Effector memory CD8-positive, alpha-beta T cell (primary cell): ENCODE measurements around the gene PLAAT1.

ENCODE experiments used
- ATAC-seq: fragments of 150-1000 bp; cut with Tn5 transposase; replicated peaks from 2 replicates; pipeline ENCODE4 v1.10.0; 2021; ENCODE audit warnings: mild to moderate bottlenecking, moderate library complexity
- DNase-seq, 3 experiments: peaks; one replicate each; pipeline ENCODE4 v3.0.0; 2021
- H3K27ac Mint-ChIP-seq, 2 donors: one replicate each; pipeline ENCODE4 v1.8.0; 2022; ENCODE audit warnings: mild to moderate bottlenecking in 2 of 2, mixed read lengths in 2 of 2, moderate library complexity in 2 of 2
- H3K27me3 Mint-ChIP-seq, 2 donors: one replicate each; pipeline ENCODE4 v1.8.0; 2022; ENCODE audit warnings: mixed read lengths in 2 of 2
- H3K36me3 Mint-ChIP-seq: one replicate; pipeline ENCODE4 v1.8.0; 2022; ENCODE audit warnings: mild to moderate bottlenecking, moderate library complexity, mixed read lengths; ENCODE audit not compliant: insufficient read depth
- H3K4me1 Mint-ChIP-seq, 2 donors: one replicate each; pipeline ENCODE4 v1.8.0; 2022; ENCODE audit warnings: low read depth in 2 of 2, mixed read lengths in 2 of 2
- H3K4me3 Mint-ChIP-seq, 2 donors: one replicate each; pipeline ENCODE4 v1.8.0; 2022; ENCODE audit warnings: mild to moderate bottlenecking in 2 of 2, mixed read lengths in 2 of 2, moderate library complexity in 2 of 2
- H3K9me3 Mint-ChIP-seq, 2 donors: one replicate each; pipeline ENCODE4 v1.8.0; 2022; ENCODE audit warnings: mixed read lengths in 2 of 2

Gene PLAAT1

GRCh38 chr3:193271101-193271840, 30.2 kb downstream of the PLAAT1 start:
- no peaks in the 10 kb centered on the region for H3K4me1 Mint-ChIP-seq
- H3K9me3 Mint-ChIP-seq = no peaks in the 10 kb centered on the region
- H3K27ac Mint-ChIP-seq = no peak overlapping the region
- no peak overlapping the region for H3K4me3 Mint-ChIP-seq
- H3K36me3 Mint-ChIP-seq = peaks cover 3% of the 10 kb centered on the region
- DNase-seq (no peak), ATAC-seq (no peak)
- H3K27me3 Mint-ChIP-seq = no peaks in the 10 kb centered on the region

GRCh38 chr3:193292386-193292785, 51.4 kb downstream of the PLAAT1 start:
- Mint-ChIP-seq H3K27ac (no peak overlapping the region), H3K36me3 (no peaks in the 10 kb centered on the region), H3K4me3 (no peak overlapping the region), H3K4me1 (no peaks in the 10 kb centered on the region), H3K27me3 (no peaks in the 10 kb centered on the region), H3K9me3 (peaks cover 0 to 6% of the 10 kb centered on the region in 2 donors)
- ATAC-seq (no peak), DNase-seq (no peak)

- no peaks in the 10 kb centered on the region for H3K4me1 Mint-ChIP-seq
- H3K4me3 Mint-ChIP-seq = no peak overlapping the region
- H3K27ac Mint-ChIP-seq = no peak overlapping the region
- ATAC-seq (no peak), DNase-seq (no peak)
- H3K27me3 Mint-ChIP-seq = no peaks in the 10 kb centered on the region
- H3K9me3 Mint-ChIP-seq = no peaks in the 10 kb centered on the region
- H3K36me3 Mint-ChIP-seq = no peaks in the 10 kb centered on the region
Measured at GRCh38 chr3:193295985-193296384, 55.0 kb downstream of the PLAAT1 start.

GRCh38 chr3:193297421-193297820, 56.4 kb downstream of the PLAAT1 start:
- no peak overlapping the region for H3K4me3 Mint-ChIP-seq
- no peaks in the 10 kb centered on the region for H3K27me3 Mint-ChIP-seq
- H3K36me3 Mint-ChIP-seq = no peaks in the 10 kb centered on the region
- no peak for DNase-seq
- no peak overlapping the region for H3K27ac Mint-ChIP-seq
- no peaks in the 10 kb centered on the region for H3K9me3 Mint-ChIP-seq
- no peaks in the 10 kb centered on the region for H3K4me1 Mint-ChIP-seq
- no peak for ATAC-seq

- no peaks in the 10 kb centered on the region for H3K27me3 Mint-ChIP-seq
- no peaks in the 10 kb centered on the region for H3K36me3 Mint-ChIP-seq
- DNase-seq = no peak
- H3K4me1 Mint-ChIP-seq = no peaks in the 10 kb centered on the region
- H3K4me3 Mint-ChIP-seq = no peak overlapping the region
- no peak overlapping the region for H3K27ac Mint-ChIP-seq
- no peak for ATAC-seq
- H3K9me3 Mint-ChIP-seq = no peaks in the 10 kb centered on the region
Measured at GRCh38 chr3:193301433-193301832, 60.4 kb downstream of the PLAAT1 start.

- Mint-ChIP-seq H3K27ac (no peak overlapping the region), H3K4me3 (no peak overlapping the region), H3K27me3 (peaks cover 0 to 4% of the 10 kb centered on the region in 2 donors), H3K4me1 (no peaks in the 10 kb centered on the region), H3K36me3 (no peaks in the 10 kb centered on the region), H3K9me3 (no peaks in the 10 kb centered on the region)
- ATAC-seq (no peak), DNase-seq (no peak)
Measured at GRCh38 chr3:193305356-193305755, 64.3 kb downstream of the PLAAT1 start.

GRCh38 chr3:193310914-193311723, 70.1 kb downstream of the PLAAT1 start:
- Mint-ChIP-seq H3K27me3 (peaks cover 0 to 14% of the 10 kb centered on the region in 2 donors), H3K4me3 (no peak overlapping the region), H3K9me3 (peaks cover 0 to 2% of the 10 kb centered on the region in 2 donors), H3K27ac (no peak overlapping the region), H3K4me1 (no peaks in the 10 kb centered on the region), H3K36me3 (no peaks in the 10 kb centered on the region)
- ATAC-seq = no peak
- DNase-seq = no peak

- Mint-ChIP-seq H3K4me3 (no peak overlapping the region), H3K27me3 (peaks cover 0 to 14% of the 10 kb centered on the region in 2 donors), H3K27ac (no peak overlapping the region), H3K4me1 (no peaks in the 10 kb centered on the region), H3K36me3 (no peaks in the 10 kb centered on the region), H3K9me3 (peaks cover 0 to 2% of the 10 kb centered on the region in 2 donors)
- ATAC-seq = no peak
- no peak for DNase-seq
Measured at GRCh38 chr3:193313061-193313958, 72.3 kb downstream of the PLAAT1 start.

- no peak overlapping the region for H3K4me3 Mint-ChIP-seq
- H3K27ac Mint-ChIP-seq = no peak overlapping the region
- H3K9me3 Mint-ChIP-seq = peaks cover 0 to 2% of the 10 kb centered on the region in 2 donors
- H3K27me3 Mint-ChIP-seq = peaks cover 0 to 14% of the 10 kb centered on the region in 2 donors
- no peaks in the 10 kb centered on the region for H3K36me3 Mint-ChIP-seq
- no peaks in the 10 kb centered on the region for H3K4me1 Mint-ChIP-seq
- DNase-seq (no peak), ATAC-seq (no peak)
Measured at GRCh38 chr3:193314161-193314560, 73.1 kb downstream of the PLAAT1 start.

- DNase-seq (no peak), ATAC-seq (no peak)
- H3K36me3 Mint-ChIP-seq = no peaks in the 10 kb centered on the region
- H3K9me3 Mint-ChIP-seq = peaks cover 0 to 2% of the 10 kb centered on the region in 2 donors
- no peak overlapping the region for H3K27ac Mint-ChIP-seq
- no peak overlapping the region for H3K4me3 Mint-ChIP-seq
- H3K27me3 Mint-ChIP-seq = no peaks in the 10 kb centered on the region
- H3K4me1 Mint-ChIP-seq = no peaks in the 10 kb centered on the region
Measured at GRCh38 chr3:193317682-193318300, 76.8 kb downstream of the PLAAT1 start.
